LNCAP (cell line): Measurements from ENCODE around the gene TPO.

Experiments used
- TF ChIP-seq, protein P1 (sequence below): fragments of 450-650 bp; IDR thresholded peaks from 2 replicates; pipeline ENCODE4 v1.5.1; 2017; ENCODE audit warnings: mild to moderate bottlenecking

TPO gene

GRCh38 chr2:1407950-1408675 lies 5.2 kb upstream of the TPO start:
- TF ChIP-seq, protein P1, sequence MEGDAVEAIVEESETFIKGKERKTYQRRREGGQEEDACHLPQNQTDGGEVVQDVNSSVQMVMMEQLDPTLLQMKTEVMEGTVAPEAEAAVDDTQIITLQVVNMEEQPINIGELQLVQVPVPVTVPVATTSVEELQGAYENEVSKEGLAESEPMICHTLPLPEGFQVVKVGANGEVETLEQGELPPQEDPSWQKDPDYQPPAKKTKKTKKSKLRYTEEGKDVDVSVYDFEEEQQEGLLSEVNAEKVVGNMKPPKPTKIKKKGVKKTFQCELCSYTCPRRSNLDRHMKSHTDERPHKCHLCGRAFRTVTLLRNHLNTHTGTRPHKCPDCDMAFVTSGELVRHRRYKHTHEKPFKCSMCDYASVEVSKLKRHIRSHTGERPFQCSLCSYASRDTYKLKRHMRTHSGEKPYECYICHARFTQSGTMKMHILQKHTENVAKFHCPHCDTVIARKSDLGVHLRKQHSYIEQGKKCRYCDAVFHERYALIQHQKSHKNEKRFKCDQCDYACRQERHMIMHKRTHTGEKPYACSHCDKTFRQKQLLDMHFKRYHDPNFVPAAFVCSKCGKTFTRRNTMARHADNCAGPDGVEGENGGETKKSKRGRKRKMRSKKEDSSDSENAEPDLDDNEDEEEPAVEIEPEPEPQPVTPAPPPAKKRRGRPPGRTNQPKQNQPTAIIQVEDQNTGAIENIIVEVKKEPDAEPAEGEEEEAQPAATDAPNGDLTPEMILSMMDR: no peak

- TF ChIP-seq, protein P1: no peak
Observed at GRCh38 chr2:1414121-1414520, 858 bp downstream of the TPO start.

- TF ChIP-seq, protein P1: no peak
Observed at GRCh38 chr2:1415501-1415900, 2.2 kb downstream of the TPO start.

DNA sequence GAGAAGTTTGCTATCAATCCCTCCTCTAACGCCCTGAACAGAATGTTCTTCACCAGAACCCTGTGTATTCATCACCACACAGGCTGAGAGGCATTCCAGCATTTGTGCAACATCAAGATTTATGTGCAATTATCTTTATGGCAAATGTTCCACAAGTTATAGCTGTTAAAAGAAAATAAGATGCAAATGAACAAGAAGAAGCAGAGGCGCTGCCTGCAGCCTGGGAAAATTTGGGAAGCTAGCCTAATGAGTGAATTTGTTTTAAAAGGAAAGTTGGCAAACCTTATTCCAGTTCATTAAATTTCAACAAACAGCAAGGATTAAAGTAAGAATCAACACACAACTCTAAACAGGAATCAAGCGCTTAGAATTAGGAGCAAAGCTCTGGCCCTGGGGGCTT lies 5.3 kb downstream of the TPO start:
- TF ChIP-seq, protein P1: no peak

DNA sequence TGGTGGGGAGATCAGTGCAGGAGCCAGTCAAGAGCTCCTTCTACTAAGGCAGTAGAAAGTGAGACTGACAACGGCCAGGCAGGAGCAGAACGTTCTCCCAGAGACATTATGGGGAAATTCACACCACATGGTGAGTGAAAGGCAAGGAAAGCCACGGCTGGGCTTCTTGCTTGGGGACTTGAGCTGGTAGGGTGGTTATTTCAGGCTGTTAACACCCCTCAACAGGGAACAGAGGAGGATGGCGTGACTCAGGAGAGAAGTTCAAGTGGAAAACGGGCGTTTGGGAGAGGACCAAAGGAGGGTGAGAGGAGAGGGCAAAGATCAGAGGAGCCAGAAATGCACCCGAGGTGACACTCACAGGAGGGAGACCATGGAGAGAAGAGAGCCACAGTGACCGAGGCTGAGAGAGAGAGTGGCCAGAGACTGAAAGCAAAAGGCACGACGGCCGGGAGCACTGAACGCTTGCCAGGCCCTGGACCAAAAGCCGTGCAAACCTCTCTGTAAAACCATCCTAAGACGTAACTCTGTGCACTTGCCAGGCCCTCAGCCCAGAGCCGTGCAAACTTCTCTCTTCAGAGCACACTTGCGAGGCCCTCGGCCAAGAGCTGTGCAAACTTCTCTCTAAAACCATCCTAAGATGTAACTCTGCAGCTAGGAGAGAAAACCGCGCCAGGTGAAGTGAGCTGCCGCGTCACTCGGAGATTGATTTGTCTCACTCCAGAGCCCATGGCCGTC lies 7.7 kb downstream of the TPO start:
- TF ChIP-seq, protein P1: no peak

DNA sequence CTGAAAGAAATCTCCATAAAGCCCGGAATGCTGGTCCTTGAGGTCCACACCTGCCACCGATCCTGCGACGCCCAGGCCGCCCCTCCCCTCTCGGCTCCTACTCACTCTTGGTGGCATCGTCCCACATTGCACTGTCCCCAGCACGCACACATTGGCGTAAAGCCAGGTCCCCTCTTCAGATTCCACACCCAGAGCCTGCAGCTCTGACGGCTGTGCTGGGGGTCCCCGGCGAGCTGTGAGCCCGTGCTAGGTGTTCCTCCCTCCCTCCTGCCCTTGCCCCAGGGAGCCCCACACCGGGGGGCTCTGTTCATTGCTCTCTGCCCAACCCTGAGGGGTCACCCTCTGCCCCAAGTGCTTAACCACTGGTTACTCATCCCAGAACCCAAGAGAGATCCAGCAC lies 8.5 kb downstream of the TPO start:
- TF ChIP-seq, protein P1: no peak

GRCh38 chr2:1422131-1422530 lies 8.9 kb downstream of the TPO start:
- TF ChIP-seq, protein P1: no peak
